Epithelial cell of alveolus of lung (primary cell): ENCODE measurements around the gene ZNF148. TPM values are rescaled to one million over a fixed set of nuclear protein-coding genes. Genes with fewer than 3 reads are reported as not detected.

ENCODE experiments used
- total RNA-seq: library from RNA; depleted of rRNA; stranded (reverse); fragments of >200 nt; gene quantifications from 2 replicates; pipeline ENCODE4 v1.2.1, GENCODE V29; 2015

The ZNF148 gene, protein sequence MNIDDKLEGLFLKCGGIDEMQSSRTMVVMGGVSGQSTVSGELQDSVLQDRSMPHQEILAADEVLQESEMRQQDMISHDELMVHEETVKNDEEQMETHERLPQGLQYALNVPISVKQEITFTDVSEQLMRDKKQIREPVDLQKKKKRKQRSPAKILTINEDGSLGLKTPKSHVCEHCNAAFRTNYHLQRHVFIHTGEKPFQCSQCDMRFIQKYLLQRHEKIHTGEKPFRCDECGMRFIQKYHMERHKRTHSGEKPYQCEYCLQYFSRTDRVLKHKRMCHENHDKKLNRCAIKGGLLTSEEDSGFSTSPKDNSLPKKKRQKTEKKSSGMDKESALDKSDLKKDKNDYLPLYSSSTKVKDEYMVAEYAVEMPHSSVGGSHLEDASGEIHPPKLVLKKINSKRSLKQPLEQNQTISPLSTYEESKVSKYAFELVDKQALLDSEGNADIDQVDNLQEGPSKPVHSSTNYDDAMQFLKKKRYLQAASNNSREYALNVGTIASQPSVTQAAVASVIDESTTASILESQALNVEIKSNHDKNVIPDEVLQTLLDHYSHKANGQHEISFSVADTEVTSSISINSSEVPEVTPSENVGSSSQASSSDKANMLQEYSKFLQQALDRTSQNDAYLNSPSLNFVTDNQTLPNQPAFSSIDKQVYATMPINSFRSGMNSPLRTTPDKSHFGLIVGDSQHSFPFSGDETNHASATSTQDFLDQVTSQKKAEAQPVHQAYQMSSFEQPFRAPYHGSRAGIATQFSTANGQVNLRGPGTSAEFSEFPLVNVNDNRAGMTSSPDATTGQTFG
- total RNA-seq, result 18.4 and 27.9 TPM in 2 replicates

DNA sequence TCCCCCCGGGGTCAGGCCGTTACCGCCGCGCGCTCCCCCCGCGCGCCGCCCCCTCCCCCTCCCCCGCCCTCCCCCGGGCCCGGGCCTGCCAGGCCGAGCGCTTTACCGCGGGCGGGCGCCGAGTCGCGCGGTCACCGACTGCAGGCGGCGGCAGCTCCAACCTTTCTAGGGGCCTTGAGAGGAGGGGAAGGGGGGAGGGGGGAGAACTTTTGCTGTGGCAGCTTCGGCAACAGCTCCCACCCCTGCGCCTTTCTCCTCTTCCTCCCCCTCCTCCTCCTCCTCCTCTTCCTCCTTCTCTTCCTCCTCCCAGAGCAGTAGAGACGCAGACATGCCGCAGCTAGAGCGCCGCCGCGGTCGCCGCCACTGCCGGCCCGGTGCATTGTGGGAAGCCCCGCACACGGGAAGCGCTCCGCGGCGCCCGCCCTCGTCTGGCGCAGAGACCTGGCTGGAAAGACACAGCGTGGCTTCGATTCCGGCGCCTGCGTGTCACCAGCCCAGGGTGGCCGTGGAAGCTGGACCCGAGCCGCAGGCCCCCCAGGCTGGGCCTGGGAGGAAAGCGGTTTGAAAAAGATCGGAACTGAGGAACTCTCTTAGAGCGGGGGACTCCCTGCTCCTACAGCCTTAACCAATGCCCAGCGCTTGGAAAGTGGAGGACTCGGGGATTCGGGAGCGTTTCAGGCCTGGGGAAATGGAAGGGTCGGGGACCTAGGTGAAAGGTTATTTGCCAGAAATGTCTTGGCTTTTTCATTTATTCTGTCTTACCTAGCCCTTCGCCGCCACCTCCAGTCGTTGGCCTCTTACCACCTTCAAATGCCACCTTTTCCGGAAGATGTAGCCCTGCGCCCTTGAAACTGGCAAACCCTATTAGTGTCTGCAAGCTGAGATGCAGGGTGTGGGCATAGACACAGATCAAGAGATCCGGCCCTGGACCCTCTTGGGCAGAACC is at the start of gene ZNF148:
Gene ZNF148, minus strand, starts transcription at position 330 of the 946 bp plus-strand sequence. CDS start 61,685 bp downstream, outside the sequence.

DNA sequence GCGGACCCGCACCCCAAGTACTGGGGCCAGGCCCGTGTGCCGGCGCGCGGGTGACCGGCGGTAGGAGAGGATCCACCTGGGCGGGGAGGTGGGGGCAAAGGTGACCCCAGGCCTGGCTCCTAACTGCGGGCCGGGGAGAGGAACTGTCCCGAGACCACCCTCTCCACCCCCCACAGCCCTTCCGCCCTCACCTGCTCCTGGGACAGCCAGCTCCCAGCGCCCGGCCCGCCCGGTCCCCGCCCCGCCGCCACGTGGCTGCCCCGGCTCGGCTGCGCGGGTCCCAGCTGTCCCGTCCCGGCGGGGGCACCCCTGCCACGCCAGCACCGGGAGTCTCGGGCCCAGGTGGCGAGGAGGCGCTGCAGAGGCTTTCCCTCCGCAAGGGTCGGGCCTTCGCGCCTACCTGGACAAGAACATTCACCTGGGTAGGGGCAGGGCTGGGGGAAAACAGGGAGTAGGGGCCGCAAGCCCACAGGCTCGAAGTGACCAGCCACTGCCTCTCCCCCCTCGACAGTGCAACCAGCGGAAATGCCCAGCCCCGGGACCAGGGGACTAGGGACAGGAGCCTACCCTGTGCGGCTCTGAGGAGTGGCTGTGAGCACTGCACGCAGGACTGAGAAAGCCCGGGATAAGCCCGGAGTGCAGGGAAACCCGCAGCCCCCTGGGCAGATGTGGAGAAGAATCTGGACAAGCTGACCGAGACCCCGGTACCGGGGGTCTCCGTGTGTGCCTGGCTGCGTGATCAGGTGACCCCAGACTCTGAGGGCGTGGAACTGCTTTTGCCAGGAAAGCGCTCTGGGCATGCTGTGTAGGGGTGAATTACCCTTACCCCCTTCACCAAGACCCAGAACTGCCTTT is 162.4 kb downstream of the ZNF148 start, which contains the start of gene SLC12A8:
Gene SLC12A8, minus strand, starts transcription at position 240 of the 855 bp plus-strand sequence. CDS start 1,399 bp downstream, outside the sequence.

Other genes starting within 250 kb of the ZNF148 start
- 12.1 and 14.7 TPM in 2 replicates for gene SLC12A8, start 162.6 kb downstream of the ZNF148 start, total RNA-seq
- 18.5 and 30.6 TPM in 2 replicates for gene SNX4, start 144.9 kb upstream of the ZNF148 start, total RNA-seq
- gene OSBPL11, start 220.2 kb upstream of the ZNF148 start, total RNA-seq, result 5.2 and 9.1 TPM in 2 replicates